Testis (tissue), 2 donors: ENCODE data around the gene UTS2B.

ENCODE experiments used
- POLR2A ChIP-seq: fragments of 450-650 bp; IDR thresholded peaks from one replicate; pipeline ENCODE4 v1.6.1; 2017; ENCODE audit warnings: antibody characterized with exemption, mild to moderate bottlenecking, moderate library complexity
- TF ChIP-seq, protein P1 (sequence below), 3 experiments: fragments of 450-650 bp in 2 of 3; fragments of 200-600 bp in 1 of 3; sonication (generic) in 1 of 3; IDR thresholded peaks; one replicate each; pipeline ENCODE4 v1.5.1; 2016 to 2019; ENCODE audit warnings: antibody characterized with exemption in 3 of 3, mild to moderate bottlenecking in 2 of 3, moderate library complexity in 1 of 3

- TF ChIP-seq, protein P1, sequence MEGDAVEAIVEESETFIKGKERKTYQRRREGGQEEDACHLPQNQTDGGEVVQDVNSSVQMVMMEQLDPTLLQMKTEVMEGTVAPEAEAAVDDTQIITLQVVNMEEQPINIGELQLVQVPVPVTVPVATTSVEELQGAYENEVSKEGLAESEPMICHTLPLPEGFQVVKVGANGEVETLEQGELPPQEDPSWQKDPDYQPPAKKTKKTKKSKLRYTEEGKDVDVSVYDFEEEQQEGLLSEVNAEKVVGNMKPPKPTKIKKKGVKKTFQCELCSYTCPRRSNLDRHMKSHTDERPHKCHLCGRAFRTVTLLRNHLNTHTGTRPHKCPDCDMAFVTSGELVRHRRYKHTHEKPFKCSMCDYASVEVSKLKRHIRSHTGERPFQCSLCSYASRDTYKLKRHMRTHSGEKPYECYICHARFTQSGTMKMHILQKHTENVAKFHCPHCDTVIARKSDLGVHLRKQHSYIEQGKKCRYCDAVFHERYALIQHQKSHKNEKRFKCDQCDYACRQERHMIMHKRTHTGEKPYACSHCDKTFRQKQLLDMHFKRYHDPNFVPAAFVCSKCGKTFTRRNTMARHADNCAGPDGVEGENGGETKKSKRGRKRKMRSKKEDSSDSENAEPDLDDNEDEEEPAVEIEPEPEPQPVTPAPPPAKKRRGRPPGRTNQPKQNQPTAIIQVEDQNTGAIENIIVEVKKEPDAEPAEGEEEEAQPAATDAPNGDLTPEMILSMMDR (IDR thresholded peaks at IDR 0.05) = no peak
- no peak for TF ChIP-seq POLR2A
Measured at GRCh38 chr3:191330530-191331048, 263 bp upstream of the UTS2B start.
